ENCODE data around the gene BICRAL.

Gene BICRAL

DNA sequence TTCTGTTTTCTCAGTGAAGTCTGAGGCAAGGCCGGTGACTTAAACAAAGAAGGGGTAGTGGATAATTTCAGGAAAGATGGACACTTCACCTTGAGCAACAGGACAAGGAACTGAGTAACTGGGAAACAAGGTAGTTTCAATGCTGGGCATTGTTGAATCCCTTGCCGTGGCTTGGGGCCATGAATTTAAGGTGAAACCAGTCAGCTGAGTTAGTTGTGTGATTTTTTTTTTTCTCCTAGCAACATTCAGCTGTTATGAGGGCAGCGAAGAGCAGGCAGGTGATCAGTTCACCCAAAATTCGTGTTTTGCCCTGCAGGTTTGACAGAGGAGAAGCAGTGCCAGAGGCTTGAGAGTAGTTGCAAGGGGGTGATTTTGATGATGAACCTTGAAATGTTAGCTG, 6.8 kb downstream of the BICRAL start:
- H3K9ac ChIP-seq (ENCODE audit: low read length), result no peak overlapping the region
- H3K4me2 ChIP-seq (ENCODE audit: low read length), result no peak overlapping the region

GRCh38 chr6:42790549-42791181, 8.8 kb downstream of the BICRAL start:
- Histone ChIP-seq H3K4me2 (ENCODE audit: low read length) (no peak overlapping the region), H4K20me1 (ENCODE audit: insufficient read depth, low read length) (no peaks in the 10 kb centered on the region), H3K36me3 (replicated peaks; ENCODE audit: low read depth, low read length) (peaks cover 8% of the 10 kb centered on the region), H3K4me1 (ENCODE audit: low read length) (peaks cover 12% of the 10 kb centered on the region), H3K79me2 (ENCODE audit: low read length) (peaks cover 48% of the 10 kb centered on the region), H3K9me3 (ENCODE audit: insufficient read depth, low read length) (no peaks in the 10 kb centered on the region), H3K4me3 (ENCODE audit: low read length) (no peak overlapping the region), H3K27ac (ENCODE audit: low read length) (no peak overlapping the region), H3K9ac (ENCODE audit: low read length) (no peak overlapping the region), H2AFZ (ENCODE audit: low read depth, low read length) (no peak overlapping the region), H3K27me3 (ENCODE audit: low read depth, low read length) (no peaks in the 10 kb centered on the region)
- TF ChIP-seq EZH2phosphoT487 (IDR thresholded peaks at IDR 0.05; ENCODE audit: low read depth), result no peak
- TF ChIP-seq, protein P1, sequence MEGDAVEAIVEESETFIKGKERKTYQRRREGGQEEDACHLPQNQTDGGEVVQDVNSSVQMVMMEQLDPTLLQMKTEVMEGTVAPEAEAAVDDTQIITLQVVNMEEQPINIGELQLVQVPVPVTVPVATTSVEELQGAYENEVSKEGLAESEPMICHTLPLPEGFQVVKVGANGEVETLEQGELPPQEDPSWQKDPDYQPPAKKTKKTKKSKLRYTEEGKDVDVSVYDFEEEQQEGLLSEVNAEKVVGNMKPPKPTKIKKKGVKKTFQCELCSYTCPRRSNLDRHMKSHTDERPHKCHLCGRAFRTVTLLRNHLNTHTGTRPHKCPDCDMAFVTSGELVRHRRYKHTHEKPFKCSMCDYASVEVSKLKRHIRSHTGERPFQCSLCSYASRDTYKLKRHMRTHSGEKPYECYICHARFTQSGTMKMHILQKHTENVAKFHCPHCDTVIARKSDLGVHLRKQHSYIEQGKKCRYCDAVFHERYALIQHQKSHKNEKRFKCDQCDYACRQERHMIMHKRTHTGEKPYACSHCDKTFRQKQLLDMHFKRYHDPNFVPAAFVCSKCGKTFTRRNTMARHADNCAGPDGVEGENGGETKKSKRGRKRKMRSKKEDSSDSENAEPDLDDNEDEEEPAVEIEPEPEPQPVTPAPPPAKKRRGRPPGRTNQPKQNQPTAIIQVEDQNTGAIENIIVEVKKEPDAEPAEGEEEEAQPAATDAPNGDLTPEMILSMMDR (IDR thresholded peaks at IDR 0.05; ENCODE audit: low read depth, low read length), result no peak

More for the DNA sequence above, 6.8 kb downstream of the BICRAL start:
- H3K27ac ChIP-seq (ENCODE audit: low read length), result no peak overlapping the region
- peaks cover 22% of the 10 kb centered on the region for H3K4me1 ChIP-seq (ENCODE audit: low read length)
- peaks cover 9% of the 10 kb centered on the region for H3K36me3 ChIP-seq (replicated peaks; ENCODE audit: low read depth, low read length)
- no peaks in the 10 kb centered on the region for H4K20me1 ChIP-seq (ENCODE audit: insufficient read depth, low read length)
- no peaks in the 10 kb centered on the region for H3K27me3 ChIP-seq (ENCODE audit: low read depth, low read length)
- TF ChIP-seq, protein P1 (IDR thresholded peaks at IDR 0.05; ENCODE audit: low read depth, low read length), result no peak
- TF ChIP-seq EZH2phosphoT487 (IDR thresholded peaks at IDR 0.05; ENCODE audit: low read depth), result no peak
- H3K79me2 ChIP-seq (ENCODE audit: low read length), result peaks cover 68% of the 10 kb centered on the region
- H3K9me3 ChIP-seq (ENCODE audit: insufficient read depth, low read length), result no peaks in the 10 kb centered on the region
- no peak overlapping the region for H3K4me3 ChIP-seq (ENCODE audit: low read length)
- H2AFZ ChIP-seq (ENCODE audit: low read depth, low read length), result no peak overlapping the region

DNA sequence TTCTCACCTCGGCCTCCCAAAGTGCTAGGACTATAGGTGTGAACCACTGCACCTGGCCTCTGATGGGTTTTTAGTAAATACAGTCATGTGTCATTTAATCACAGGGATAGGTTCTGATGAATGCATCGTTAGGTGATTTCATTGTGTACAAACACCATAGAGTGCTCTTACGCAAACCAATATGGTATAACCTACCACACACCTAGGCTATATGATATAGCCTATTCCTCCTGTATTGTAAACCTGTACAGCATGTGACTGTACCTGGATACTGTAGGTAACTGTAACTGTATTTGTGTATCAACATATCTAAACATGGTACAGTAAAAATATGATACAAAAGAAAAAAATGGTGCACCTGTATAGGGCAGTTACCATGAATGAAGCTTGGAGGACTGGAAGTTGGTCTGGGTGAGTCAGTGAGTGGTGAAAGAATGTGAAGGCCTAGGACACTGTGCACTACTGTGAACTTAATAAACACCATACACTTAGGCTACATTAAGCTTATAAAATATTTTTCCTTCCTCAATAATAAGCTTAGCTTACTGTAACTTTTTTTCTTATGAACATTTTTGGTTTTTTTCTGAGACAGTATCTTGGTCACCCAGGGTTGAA, 10.0 kb downstream of the BICRAL start:
- H3K4me2 ChIP-seq (ENCODE audit: low read length), result no peak overlapping the region
- H3K4me1 ChIP-seq (ENCODE audit: low read length), result peaks cover 12% of the 10 kb centered on the region
- no peak overlapping the region for H3K27ac ChIP-seq (ENCODE audit: low read length)
- no peak overlapping the region for H3K4me3 ChIP-seq (ENCODE audit: low read length)
- H2AFZ ChIP-seq (ENCODE audit: low read depth, low read length), result no peak overlapping the region
- peaks cover 8% of the 10 kb centered on the region for H3K36me3 ChIP-seq (replicated peaks; ENCODE audit: low read depth, low read length)
- no peaks in the 10 kb centered on the region for H3K27me3 ChIP-seq (ENCODE audit: low read depth, low read length)
- H3K9me3 ChIP-seq (ENCODE audit: insufficient read depth, low read length), result no peaks in the 10 kb centered on the region
- no peaks in the 10 kb centered on the region for H4K20me1 ChIP-seq (ENCODE audit: insufficient read depth, low read length)
- no peak overlapping the region for H3K9ac ChIP-seq (ENCODE audit: low read length)
- peaks cover 37% of the 10 kb centered on the region for H3K79me2 ChIP-seq (ENCODE audit: low read length)
- no peak for TF ChIP-seq EZH2phosphoT487 (IDR thresholded peaks at IDR 0.05; ENCODE audit: low read depth)
- TF ChIP-seq, protein P1 (IDR thresholded peaks at IDR 0.05; ENCODE audit: low read depth, low read length), result no peak

DNA sequence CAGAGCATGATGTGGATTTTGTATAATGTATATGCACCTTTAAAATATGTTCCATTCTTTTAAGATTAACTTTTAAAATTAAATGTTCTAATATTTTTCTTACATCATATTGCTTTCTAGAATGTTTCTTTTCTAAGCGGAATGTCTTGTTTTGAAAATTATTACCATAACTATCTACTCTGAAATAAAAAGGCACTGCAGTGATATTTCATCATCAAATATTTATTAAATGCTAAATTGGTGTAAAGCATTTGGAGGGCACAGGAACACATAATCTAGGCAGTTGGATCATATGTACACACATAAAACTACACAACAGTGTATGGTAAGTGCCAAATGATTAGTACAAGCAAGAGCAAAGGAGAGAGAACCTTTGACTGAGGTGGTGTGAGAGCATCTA, 13.8 kb downstream of the BICRAL start:
- Histone ChIP-seq H3K27me3 (ENCODE audit: low read depth, low read length) (no peaks in the 10 kb centered on the region), H3K4me3 (ENCODE audit: low read length) (no peak overlapping the region), H3K79me2 (ENCODE audit: low read length) (peaks cover 7% of the 10 kb centered on the region; the same call in 1 of the 2 replicates), H3K4me1 (ENCODE audit: low read length) (no peaks in the 10 kb centered on the region), H3K9ac (ENCODE audit: low read length) (no peak overlapping the region), H4K20me1 (ENCODE audit: insufficient read depth, low read length) (no peaks in the 10 kb centered on the region), H2AFZ (ENCODE audit: low read depth, low read length) (no peak overlapping the region), H3K36me3 (replicated peaks; ENCODE audit: low read depth, low read length) (peaks cover 2% of the 10 kb centered on the region), H3K27ac (ENCODE audit: low read length) (no peak overlapping the region), H3K9me3 (ENCODE audit: insufficient read depth, low read length) (no peaks in the 10 kb centered on the region), H3K4me2 (ENCODE audit: low read length) (no peak overlapping the region)
- TF ChIP-seq, protein P1 (IDR thresholded peaks at IDR 0.05; ENCODE audit: low read depth, low read length), result no peak
- TF ChIP-seq EZH2phosphoT487 (IDR thresholded peaks at IDR 0.05; ENCODE audit: low read depth), result no peak

Measured in OCI-LY3 (cell line).